ENCODE data around the gene PXK.
A peak's percentile ranks its signal among the peaks of the same experiment; 100 is the strongest.

PXK gene

GRCh38 chr3:58470363-58471024 lies 137.8 kb downstream of the PXK start:
- no peak for FAIRE-seq

- FAIRE-seq: peak; percentile 98
Measured at GRCh38 chr3:58471025-58471887, 138.6 kb downstream of the PXK start.

- no peak for FAIRE-seq
Measured at GRCh38 chr3:58473275-58473674, 140.6 kb downstream of the PXK start.

DNA sequence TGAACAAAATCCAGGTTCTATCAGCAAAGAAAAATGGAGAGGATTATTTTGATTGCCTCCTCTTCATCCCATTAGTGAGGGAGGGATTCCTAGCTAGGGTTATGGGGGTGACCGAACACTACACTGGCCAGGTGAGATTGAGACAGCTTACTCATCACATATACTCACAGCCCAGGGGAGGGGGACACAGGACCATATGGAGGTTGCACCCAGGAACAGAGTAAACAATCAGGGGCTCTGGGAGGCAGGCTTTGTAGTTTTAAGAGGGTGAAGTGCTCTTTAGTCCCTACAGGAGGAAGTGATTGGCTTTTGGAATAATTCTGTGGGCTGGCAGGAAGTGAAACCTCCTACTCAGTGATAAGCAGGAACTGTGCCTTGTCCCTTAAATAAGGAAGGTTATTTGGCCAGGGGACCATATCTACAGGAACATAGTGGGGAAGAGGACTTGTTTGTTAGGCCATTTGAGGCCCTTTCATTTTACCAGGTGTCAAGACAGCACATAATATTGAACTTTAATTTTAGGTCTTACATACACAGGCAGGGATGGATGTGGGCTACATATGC lies 141.7 kb downstream of the PXK start:
- no peak for FAIRE-seq

DNA sequence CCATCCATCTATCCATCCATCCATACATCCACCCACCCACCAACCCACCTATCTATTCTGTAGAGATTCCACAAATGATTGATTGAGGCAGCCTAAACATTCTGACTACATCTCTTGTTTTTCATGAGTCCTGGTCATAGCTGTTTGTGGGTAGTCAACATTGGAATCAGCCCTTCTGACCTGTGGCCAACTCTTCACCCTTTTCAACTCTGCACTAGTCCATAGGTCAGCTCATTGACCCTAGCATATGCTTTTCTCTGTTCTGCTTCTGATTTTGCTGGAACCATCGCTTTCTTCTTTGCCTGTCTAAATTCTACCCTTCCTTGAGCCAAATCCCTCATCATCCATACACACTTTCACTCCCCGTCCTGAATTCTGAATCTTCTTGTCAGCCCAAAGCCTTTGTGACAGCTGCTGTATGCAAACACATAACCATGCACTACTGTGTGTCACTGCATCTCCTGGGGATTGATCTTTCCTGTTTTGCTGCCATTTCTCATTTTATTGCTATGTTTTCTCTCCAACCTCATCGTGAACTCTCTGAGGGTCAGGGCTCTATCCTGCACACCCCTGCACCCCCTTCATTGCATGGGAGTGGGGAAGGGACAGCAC lies 142.4 kb downstream of the PXK start:
- no peak for FAIRE-seq
